K562 (cell line): Measurements from ENCODE around the gene NEDD4. TPM values are rescaled to one million over a fixed set of nuclear protein-coding genes. Genes with fewer than 3 reads are reported as not detected.

Experiments used
- ATAC-seq: fragments of 200-7000 bp; cut with Tn5 transposase; 3 replicates; pipeline ENCODE4 v1.9.1; 2020; ENCODE audit warnings: moderate library complexity
- BruUV-seq: library from RNA; stranded (reverse); fragments of 400-500 nt; replicated peaks from 2 replicates; lab custom pipeline; 2021; lab: Mats Ljungman, UMichigan
- CTCF ChIA-PET: fragments of 300-600 bp; formaldehyde crosslinking; extraction: SDS; loops from one replicate; lab custom pipeline; 2021; ENCODE audit warnings: low intra/inter-chr PET ratio; lab: Yijun Ruan, JAX
- POLR2A ChIA-PET: fragments of 300-600, 350-650 bp; sonication (Branson Sonifier 250); formaldehyde crosslinking; extraction: SDS; loops from one replicate; lab custom pipeline; 2021; ENCODE audit warnings: antibody characterized with exemption, inconsistent platforms; lab: Yijun Ruan, JAX
- DNase-seq, 4 experiments: peaks; one replicate each; pipeline versions ENCODE4 v3.0.0 to v3.0.0-alpha.2; 2011 to 2018; ENCODE audit warnings: low spot score in 3 of 4, mixed read lengths in 3 of 4; ENCODE audit errors: extremely low read depth in 1 of 4
- FAIRE-seq: peaks from 2 replicates; lab custom pipeline; 2011; peaks lifted over from hg19 to GRCh38; lab: Jason Lieb, UNC
- H2AFZ ChIP-seq: 2 replicates; pipeline ENCODE4 v1.6.0; 2011; ENCODE audit warnings: low read depth, low read length, control low read depth, inconsistent platforms
- H3K27ac ChIP-seq: fragments of 200-600 bp; 3 replicates; pipeline ENCODE4 v1.8.0; 2011; ENCODE audit warnings: low read depth, mild to moderate bottlenecking, control low read depth, inconsistent platforms, low read length, moderate library complexity, mixed read lengths; ENCODE audit errors: extremely low read depth
- H3K27me3 ChIP-seq, 2 experiments: fragments of 300-600 bp in 1 of 2; 2 replicates in 1 of 2; 3 replicates in 1 of 2; pipeline versions ENCODE4 v1.6.0 to v1.8.0; 2011; ENCODE audit warnings: inconsistent platforms in 2 of 2, low read length in 2 of 2, mild to moderate bottlenecking in 1 of 2, mixed read lengths in 1 of 2, moderate library complexity in 1 of 2; ENCODE audit not compliant: control insufficient read depth in 2 of 2, insufficient read depth in 2 of 2
- H3K36me3 ChIP-seq: fragments of 300-600 bp; 3 replicates; pipeline ENCODE4 v1.8.0; 2011; ENCODE audit warnings: mild to moderate bottlenecking, low read length, inconsistent platforms; ENCODE audit not compliant: control insufficient read depth, insufficient read depth
- H3K4me1 ChIP-seq, 2 experiments: fragments of 200-600 bp in 1 of 2; replicated peaks in 1 of 2; 2 replicates in 1 of 2; 3 replicates in 1 of 2; pipeline versions ENCODE4 v1.5.1 to v1.8.0; 2011; ENCODE audit warnings: inconsistent platforms in 2 of 2, low read length in 2 of 2, mild to moderate bottlenecking in 1 of 2, mixed read lengths in 1 of 2, moderate library complexity in 1 of 2; ENCODE audit not compliant: control insufficient read depth in 2 of 2, insufficient read depth in 2 of 2
- H3K4me2 ChIP-seq: 2 replicates; pipeline ENCODE4 v1.6.1; 2011; ENCODE audit warnings: low read length, control low read depth, inconsistent platforms, mixed read lengths; ENCODE audit not compliant: insufficient read depth
- H3K4me3 ChIP-seq: fragments of 200-600 bp; sonication (generic), shearing (Covaris generic); 2 replicates; pipeline ENCODE4 v1.5.1; 2016; ENCODE audit warnings: control low read depth, inconsistent platforms
- H3K79me2 ChIP-seq: fragments of 200-600 bp; 3 replicates; pipeline ENCODE4 v1.8.0; 2011; ENCODE audit warnings: low read length, inconsistent platforms; ENCODE audit not compliant: control insufficient read depth, insufficient read depth
- H3K9ac ChIP-seq, 2 experiments: 2 replicates each; pipeline versions ENCODE4 v1.6.0 to v1.6.1; 2011; ENCODE audit warnings: low read depth in 2 of 2, low read length in 2 of 2, control low read depth in 1 of 2, inconsistent platforms in 1 of 2, mild to moderate bottlenecking in 1 of 2, mixed read lengths in 1 of 2; ENCODE audit not compliant: insufficient read depth in 1 of 2
- H3K9me1 ChIP-seq: one replicate; pipeline ENCODE4 v1.6.0; 2011; ENCODE audit warnings: inconsistent platforms, mild to moderate bottlenecking, low read length, moderate library complexity; ENCODE audit not compliant: control insufficient read depth, insufficient read depth
- H3K9me3 ChIP-seq: replicated peaks from 2 replicates; pipeline ENCODE4 v1.5.1; 2011; ENCODE audit warnings: low read depth, low read length, inconsistent platforms; ENCODE audit not compliant: control insufficient read depth, insufficient read depth
- H4K20me1 ChIP-seq: replicated peaks from 2 replicates; pipeline ENCODE4 v1.6.1; 2011; ENCODE audit warnings: low read length, inconsistent platforms, mixed read lengths; ENCODE audit not compliant: control insufficient read depth, insufficient read depth
- PCBP2 ChIP-seq: fragments of 200-400 bp; formaldehyde crosslinking; IDR thresholded peaks from 2 replicates; pipeline ENCODE4 v1.6.1; 2018; ENCODE audit warnings: low read length, low read depth, mild to moderate bottlenecking, moderate library complexity; ENCODE audit not compliant: poor library complexity, severe bottlenecking
- RAD21 ChIP-seq, 2 experiments: fragments of 250-450 bp in 1 of 2; fragments of 450-650 bp in 1 of 2; sonication (Bioruptor Pico) in 1 of 2; formaldehyde crosslinking in 1 of 2; IDR thresholded peaks in 1 of 2; conservative IDR thresholded peaks in 1 of 2; 2 replicates each; pipeline versions ENCODE4 v1.4.0 to v1.8.0; 2020 to 2022; ENCODE audit warnings: mild to moderate bottlenecking in 2 of 2, moderate library complexity in 1 of 2
- SMC3 ChIP-seq: conservative IDR thresholded peaks from 2 replicates; pipeline ENCODE4 v1.6.1; 2011; ENCODE audit warnings: low read depth, low read length, improper control_type of control experiment; ENCODE audit not compliant: insufficient read depth
- TEAD4 ChIP-seq, 2 experiments: sonication (generic) in 1 of 2; formaldehyde crosslinking in 1 of 2; IDR thresholded peaks; 2 replicates each; pipeline versions ENCODE4 v1.6.1 to v1.8.0; 2012 to 2022; ENCODE audit warnings: borderline replicate concordance in 1 of 2, inconsistent platforms in 1 of 2, low read length in 1 of 2, mild to moderate bottlenecking in 1 of 2, missing genetic modification reagents in 1 of 2
- U2AF1 ChIP-seq: fragments of 200-400 bp; formaldehyde crosslinking; optimal IDR thresholded peaks from 2 replicates; pipeline ENCODE3; 2017; ENCODE audit warnings: mild to moderate bottlenecking, low read depth, low read length, moderate library complexity
- WGBS: fragments of 100-300 bp; shearing (Covaris generic); methylation state at CpG from one replicate; pipeline ENCODE4 v1.1.6; 2016; ENCODE audit warnings: low coverage, mixed read lengths; ENCODE audit not compliant: insufficient coverage; ENCODE audit errors: missing lambda C conversion rate; 5-methylcytosine and 5-hydroxymethylcytosine counted together
- in situ Hi-C: fragments of 300-500 bp; cut with MboI; formaldehyde crosslinking; loops from 4 replicates; pipeline ENCODE4 v1.15.0; 2018; ENCODE audit warnings: inconsistent platforms, mixed read lengths
- intact Hi-C: fragments of 100-400 bp; cut with micrococcal nuclease; formaldehyde crosslinking; loops from 2 replicates; pipeline ENCODE4 v1.14.2; 2022
- polyA plus RNA-seq, 8 experiments: library from polyadenylated mRNA; depleted of rRNA in 4 of 8; stranded (reverse) in 5 of 8; unstranded in 3 of 8; fragments of >200 nt; fragmentation: Nextera tagmentation in 2 of 8; fragmentation: Illumina TruSeq in 1 of 8; extraction: Ambion mirVana in 2 of 8; extraction: Trizol in 1 of 8; gene quantifications; 2 replicates each; pipeline versions ENCODE4 v1.2.1 to v1.2.3, GENCODE V29; 2011 to 2014; ENCODE audit warnings: inconsistent platforms in 1 of 8, missing spikeins in 1 of 8
- total RNA-seq, 7 experiments: library from RNA; depleted of rRNA in 6 of 7; stranded (reverse); fragments of >200 nt in 6 of 7; fragmentation: Illumina TruSeq in 2 of 7; extraction: Trizol in 2 of 7; gene quantifications; 2 replicates each; pipeline versions ENCODE4 v1.2.1 to v1.2.3, GENCODE V29; 2011 to 2021; ENCODE audit warnings: low replicate concordance in 1 of 7
- TF ChIP-seq, protein P1 (sequence below): sonication (generic); IDR thresholded peaks from 2 replicates; pipeline ENCODE4 v1.6.1; 2016
- TF ChIP-seq, protein P2 (sequence below), 2 experiments: fragments of 450-650 bp; formaldehyde crosslinking in 1 of 2; IDR thresholded peaks; 2 replicates each; pipeline versions ENCODE4 v1.4.0 to v1.6.1; 2014 to 2020; ENCODE audit warnings: mild to moderate bottlenecking in 2 of 2, borderline replicate concordance in 1 of 2, low read depth in 1 of 2

Gene NEDD4
- total and polyA plus RNA-seq, 9 of the 15 experiments (the other 6 are each of a cell fraction or from before 2014, with no cell fraction given), result 7.2 to 23.7 (median 17.3) TPM

GRCh38 chr15:55846116-55846707 lies 147.2 kb downstream of the NEDD4 start:
- Histone ChIP-seq H2AFZ (peak overlapping the region; percentile 36; the same call in 1 of the 2 replicates), H3K9ac (no peak overlapping the region), H3K36me3 (peaks cover 12% of the 10 kb centered on the region; the same call in 2 of the 3 replicates), H3K27me3 (no peaks in the 10 kb centered on the region), H3K79me2 (no peaks in the 10 kb centered on the region), H3K4me3 (no peak overlapping the region), H3K9me3 (no peaks in the 10 kb centered on the region), H3K9me1 (no peaks in the 10 kb centered on the region), H3K4me2 (no peak overlapping the region), H3K4me1 (no peaks in the 10 kb centered on the region), H3K27ac (no peak overlapping the region), H4K20me1 (no peaks in the 10 kb centered on the region)
- CTCF ChIA-PET, result interaction anchor here (0.7 to 2.2 kb wide), 2 partner anchors 164 to 198 kb away, joined by 3 to 11 read pairs; no protein-coding TSS in a partner anchor
- DNase-seq (peak; percentile 50 to 78 (median 71)), ATAC-seq (peak; percentile 91), FAIRE-seq (peak; percentile 89)
- intact Hi-C loops, result loop anchor here (1.0 to 5.0 kb wide), 2 partner anchors 59 to 198 kb away; no protein-coding TSS in a partner anchor
- BruUV-seq, result no TSS peak
- POLR2A ChIA-PET, result interaction anchor here (0.6 to 1.2 kb wide), 5 partner anchors 11 to 552 kb away, joined by 3 to 5 read pairs (median 4); no protein-coding TSS in a partner anchor
- WGBS, result 40% methylated on average over 5 of the region's 5 CpGs
- in situ Hi-C loops, result no loop called here
- TF ChIP-seq U2AF1 (peak; percentile 22), RAD21 (CRISPR knock-in tag; conservative IDR thresholded peaks at IDR 0.05 in 1 of 2, IDR thresholded peaks at IDR 0.05 in 1 of 2) (peak; percentile 49 to 65; a peak in 3 of 4 replicates), PCBP2 (no peak), SMC3 (peak; percentile 37; the same call in 1 of the 2 replicates), TEAD4 (IDR thresholded peaks at IDR 0.05; ENCODE audit: low read length) (peak; percentile 32; the same call in 1 of the 2 replicates), TEAD4 (CRISPR knock-in tag; IDR thresholded peaks at IDR 0.05; ENCODE audit: borderline replicate concordance) (no peak)
- TF ChIP-seq, protein P1, sequence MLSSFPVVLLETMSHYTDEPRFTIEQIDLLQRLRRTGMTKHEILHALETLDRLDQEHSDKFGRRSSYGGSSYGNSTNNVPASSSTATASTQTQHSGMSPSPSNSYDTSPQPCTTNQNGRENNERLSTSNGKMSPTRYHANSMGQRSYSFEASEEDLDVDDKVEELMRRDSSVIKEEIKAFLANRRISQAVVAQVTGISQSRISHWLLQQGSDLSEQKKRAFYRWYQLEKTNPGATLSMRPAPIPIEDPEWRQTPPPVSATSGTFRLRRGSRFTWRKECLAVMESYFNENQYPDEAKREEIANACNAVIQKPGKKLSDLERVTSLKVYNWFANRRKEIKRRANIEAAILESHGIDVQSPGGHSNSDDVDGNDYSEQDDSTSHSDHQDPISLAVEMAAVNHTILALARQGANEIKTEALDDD, result peak; percentile 74
- TF ChIP-seq, protein P2, sequence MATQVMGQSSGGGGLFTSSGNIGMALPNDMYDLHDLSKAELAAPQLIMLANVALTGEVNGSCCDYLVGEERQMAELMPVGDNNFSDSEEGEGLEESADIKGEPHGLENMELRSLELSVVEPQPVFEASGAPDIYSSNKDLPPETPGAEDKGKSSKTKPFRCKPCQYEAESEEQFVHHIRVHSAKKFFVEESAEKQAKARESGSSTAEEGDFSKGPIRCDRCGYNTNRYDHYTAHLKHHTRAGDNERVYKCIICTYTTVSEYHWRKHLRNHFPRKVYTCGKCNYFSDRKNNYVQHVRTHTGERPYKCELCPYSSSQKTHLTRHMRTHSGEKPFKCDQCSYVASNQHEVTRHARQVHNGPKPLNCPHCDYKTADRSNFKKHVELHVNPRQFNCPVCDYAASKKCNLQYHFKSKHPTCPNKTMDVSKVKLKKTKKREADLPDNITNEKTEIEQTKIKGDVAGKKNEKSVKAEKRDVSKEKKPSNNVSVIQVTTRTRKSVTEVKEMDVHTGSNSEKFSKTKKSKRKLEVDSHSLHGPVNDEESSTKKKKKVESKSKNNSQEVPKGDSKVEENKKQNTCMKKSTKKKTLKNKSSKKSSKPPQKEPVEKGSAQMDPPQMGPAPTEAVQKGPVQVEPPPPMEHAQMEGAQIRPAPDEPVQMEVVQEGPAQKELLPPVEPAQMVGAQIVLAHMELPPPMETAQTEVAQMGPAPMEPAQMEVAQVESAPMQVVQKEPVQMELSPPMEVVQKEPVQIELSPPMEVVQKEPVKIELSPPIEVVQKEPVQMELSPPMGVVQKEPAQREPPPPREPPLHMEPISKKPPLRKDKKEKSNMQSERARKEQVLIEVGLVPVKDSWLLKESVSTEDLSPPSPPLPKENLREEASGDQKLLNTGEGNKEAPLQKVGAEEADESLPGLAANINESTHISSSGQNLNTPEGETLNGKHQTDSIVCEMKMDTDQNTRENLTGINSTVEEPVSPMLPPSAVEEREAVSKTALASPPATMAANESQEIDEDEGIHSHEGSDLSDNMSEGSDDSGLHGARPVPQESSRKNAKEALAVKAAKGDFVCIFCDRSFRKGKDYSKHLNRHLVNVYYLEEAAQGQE (IDR thresholded peaks at IDR 0.05; ENCODE audit: borderline replicate concordance), result peak; percentile 40; the same call in 1 of the 2 replicates
- TF ChIP-seq, protein P2 (CRISPR knock-in tag; IDR thresholded peaks at IDR 0.05; ENCODE audit: low read depth), result no peak
